NCI-H1048 (cell line): ENCODE data around the gene UBE2J2.

Source experiments
- DNase-seq: peaks from one replicate; lab custom pipeline; 2025; lab: John Stamatoyannopoulos, UW

UBE2J2 gene

GRCh38 chr1:1280782-1281481, 7.3 kb upstream of the UBE2J2 start:
- no peak for DNase-seq

GRCh38 chr1:1279028-1279427, 5.4 kb upstream of the UBE2J2 start:
- DNase-seq = no peak

GRCh38 chr1:1278620-1279019, 5.0 kb upstream of the UBE2J2 start:
- DNase-seq = no peak

- no peak for DNase-seq
These were observed 2.2 kb upstream of the UBE2J2 start for GRCh38 chr1:1275836-1276235.

- no peak for DNase-seq
These were observed 1.3 kb upstream of the UBE2J2 start for GRCh38 chr1:1274931-1275431.

GRCh38 chr1:1274299-1274930, 761 bp upstream of the UBE2J2 start:
- DNase-seq = no peak

- no peak for DNase-seq
These were observed 494 bp downstream of the UBE2J2 start for GRCh38 chr1:1273209-1273511.

GRCh38 chr1:1272341-1273208, 1.1 kb downstream of the UBE2J2 start:
- DNase-seq = no peak

- no peak for DNase-seq
These were observed 2.8 kb downstream of the UBE2J2 start for GRCh38 chr1:1270813-1271212.

GRCh38 chr1:1268284-1268682, 5.4 kb downstream of the UBE2J2 start:
- no peak for DNase-seq

GRCh38 chr1:1267488-1268283, 6.0 kb downstream of the UBE2J2 start:
- DNase-seq = no peak

GRCh38 chr1:1264868-1265272, 8.8 kb downstream of the UBE2J2 start:
- DNase-seq = no peak

GRCh38 chr1:1264026-1264425, 9.6 kb downstream of the UBE2J2 start:
- DNase-seq = no peak

- no peak for DNase-seq
These were observed 10.9 kb downstream of the UBE2J2 start for GRCh38 chr1:1262758-1263157.

GRCh38 chr1:1262071-1262470, 11.6 kb downstream of the UBE2J2 start:
- no peak for DNase-seq

GRCh38 chr1:1260843-1261560, 12.7 kb downstream of the UBE2J2 start:
- DNase-seq = no peak

GRCh38 chr1:1259951-1260600, 13.6 kb downstream of the UBE2J2 start:
- no peak for DNase-seq

GRCh38 chr1:1259540-1259939, 14.1 kb downstream of the UBE2J2 start:
- DNase-seq = no peak

GRCh38 chr1:1259119-1259488, 14.6 kb downstream of the UBE2J2 start:
- DNase-seq = no peak

GRCh38 chr1:1256956-1257871, 16.4 kb downstream of the UBE2J2 start:
- DNase-seq = no peak
